Naive thymus-derived CD4-positive, alpha-beta T cell (primary cell): ENCODE measurements around the gene PARVG. TPM values are rescaled to one million over a fixed set of nuclear protein-coding genes. Genes with fewer than 3 reads are reported as not detected.

Experiments
- ATAC-seq: fragments of 150-1000 bp; cut with Tn5 transposase; 2 replicates; pipeline ENCODE4 v1.10.0; 2021; ENCODE audit warnings: mild to moderate bottlenecking, moderate library complexity
- CTCF ChIA-PET: fragments of 350-600 bp; sonication (Branson Sonifier 250); formaldehyde crosslinking; loops from one replicate; lab custom pipeline; 2021; ENCODE audit warnings: antibody characterized with exemption; lab: Charles Lee
- POLR2A ChIA-PET: fragments of 350-600 bp; sonication (Branson Sonifier 250); formaldehyde crosslinking; loops from one replicate; lab custom pipeline; 2021; ENCODE audit warnings: antibody characterized with exemption, inconsistent platforms; lab: Charles Lee
- DNase-seq, 9 donors: peaks; one replicate each; pipeline versions ENCODE4 v3.0.0 to v3.0.0-alpha.2; 2020 to 2022; ENCODE audit warnings: mixed read lengths in 1 of 9
- H3K27ac ChIP-seq: one replicate; pipeline ENCODE4 v1.7.0; 2013; ENCODE audit warnings: mild to moderate bottlenecking, low read depth, low read length, moderate library complexity
- H3K27me3 ChIP-seq, 2 donors: one replicate each; pipeline ENCODE4 v1.7.0; 2013; ENCODE audit warnings: low read length in 2 of 2, mild to moderate bottlenecking in 2 of 2, moderate library complexity in 2 of 2; ENCODE audit not compliant: control insufficient read depth in 2 of 2, insufficient read depth in 2 of 2
- H3K36me3 ChIP-seq, 3 experiments: 1 replicate in 2 of 3; 2 replicates in 1 of 3; pipeline ENCODE4 v1.7.0; 2013; ENCODE audit warnings: low read length in 3 of 3, mild to moderate bottlenecking in 3 of 3, moderate library complexity in 1 of 3; ENCODE audit not compliant: insufficient read depth in 3 of 3, control insufficient read depth in 2 of 3
- H3K4me1 ChIP-seq, 2 donors: one replicate each; pipeline ENCODE4 v1.7.0; 2013; ENCODE audit warnings: low read length in 2 of 2, mild to moderate bottlenecking in 2 of 2, moderate library complexity in 1 of 2; ENCODE audit not compliant: control insufficient read depth in 2 of 2, insufficient read depth in 2 of 2
- H3K4me3 ChIP-seq: 2 replicates; pipeline ENCODE4 v1.7.0; 2013; ENCODE audit warnings: mild to moderate bottlenecking, low read length
- H3K9me3 ChIP-seq, 3 experiments: 1 replicate in 2 of 3; 2 replicates in 1 of 3; pipeline ENCODE4 v1.7.0; 2013; ENCODE audit warnings: low read length in 3 of 3; ENCODE audit not compliant: control insufficient read depth in 2 of 3
- H3K27ac Mint-ChIP-seq, 9 donors: one replicate each; pipeline ENCODE4 v1.8.0; 2020 to 2022; ENCODE audit warnings: mixed read lengths in 9 of 9, mild to moderate bottlenecking in 8 of 9, moderate library complexity in 5 of 9, inconsistent platforms in 2 of 9
- H3K27me3 Mint-ChIP-seq, 5 donors: one replicate each; pipeline ENCODE4 v1.8.0; 2021 to 2022; ENCODE audit warnings: mixed read lengths in 5 of 5, mild to moderate bottlenecking in 1 of 5
- H3K36me3 Mint-ChIP-seq, 5 donors: one replicate each; pipeline ENCODE4 v1.8.0; 2020 to 2022; ENCODE audit warnings: mixed read lengths in 5 of 5, mild to moderate bottlenecking in 3 of 5, inconsistent platforms in 1 of 5
- H3K4me1 Mint-ChIP-seq, 7 donors: one replicate each; pipeline ENCODE4 v1.8.0; 2020 to 2022; ENCODE audit warnings: mixed read lengths in 7 of 7, mild to moderate bottlenecking in 3 of 7, inconsistent platforms in 1 of 7
- H3K4me3 Mint-ChIP-seq, 10 donors: one replicate each; pipeline ENCODE4 v1.8.0; 2020 to 2022; ENCODE audit warnings: mild to moderate bottlenecking in 10 of 10, mixed read lengths in 10 of 10, moderate library complexity in 6 of 10, inconsistent platforms in 2 of 10
- H3K9me3 Mint-ChIP-seq, 11 donors: one replicate each; pipeline ENCODE4 v1.8.0; 2020 to 2022; ENCODE audit warnings: mixed read lengths in 11 of 11, mild to moderate bottlenecking in 4 of 11, inconsistent platforms in 1 of 11, moderate library complexity in 1 of 11
- intact Hi-C, 2 donors: fragments of 100-400 bp; cut with micrococcal nuclease; formaldehyde crosslinking; loops; one replicate each; pipeline ENCODE4 v1.15.1; 2023
- polyA plus RNA-seq, 2 donors: library from polyadenylated mRNA; unstranded; fragments of 300-500 nt; fragmentation: Illumina TruSeq; gene quantifications; one replicate each; pipeline ENCODE4 v1.2.3, GENCODE V29; 2021
- total RNA-seq, 6 experiments: library from RNA in 5 of 6; stranded (reverse) in 5 of 6; gene quantifications; 1 replicate in 5 of 6; 2 replicates in 1 of 6; pipeline ENCODE4 v1.2.3 and lab custom pipeline; 2021 to 2026

The PARVG gene
- total and polyA plus RNA-seq, 7 experiments from 2014 or later, result 36.4 to 209 (median 142) TPM

DNA sequence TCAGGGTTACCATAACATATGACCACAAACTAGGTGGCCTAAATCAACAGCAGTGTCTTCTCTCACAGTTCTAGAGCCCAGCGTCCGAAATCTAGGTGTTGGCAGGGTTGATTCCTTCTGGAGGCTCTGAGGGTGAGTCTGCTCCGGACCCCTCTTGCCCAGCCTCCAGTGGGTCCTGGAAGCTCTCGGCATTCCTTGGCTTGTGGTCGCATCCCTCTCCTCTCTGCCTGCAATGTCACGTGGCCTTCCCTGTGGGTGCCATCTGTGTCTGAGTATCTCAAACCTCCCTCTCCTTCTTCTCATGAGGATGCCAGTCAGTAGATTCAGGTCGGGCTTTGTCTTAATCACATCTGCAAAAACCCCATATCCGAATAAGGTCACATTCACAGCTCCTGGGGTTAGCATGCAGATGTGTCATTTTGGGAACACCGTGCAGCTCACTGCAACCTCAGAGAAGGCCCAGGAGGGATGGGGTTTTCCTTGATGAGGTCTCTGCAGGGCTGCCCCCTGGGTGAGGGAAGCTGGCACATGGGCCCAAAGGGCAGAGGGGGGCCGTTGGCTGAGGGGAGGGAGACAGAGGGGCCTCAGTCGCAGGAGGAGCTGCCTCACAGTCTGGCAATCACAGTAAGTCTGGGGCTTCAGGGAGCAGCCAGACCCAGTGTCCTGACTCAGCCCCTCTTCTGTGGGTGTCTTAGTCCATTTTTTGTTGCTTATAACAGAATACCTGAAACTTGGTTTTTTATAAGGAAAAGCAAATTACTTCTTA is 41.2 kb downstream of the PARVG start:
- intact Hi-C loops, result no loop called here
- CTCF ChIA-PET, result no interaction called here
- Mint-ChIP-seq H3K27me3 (peaks cover 5 to 14% (median 12%) of the 10 kb centered on the region in 5 donors), H3K4me1 (peaks cover 0 to 1% (median 0%) of the 10 kb centered on the region in 7 donors), H3K4me3 (no peak overlapping the region), H3K9me3 (peaks cover 0 to 2% (median 1%) of the 10 kb centered on the region in 11 donors), H3K36me3 (peaks cover 0 to 7% (median 4%) of the 10 kb centered on the region in 5 donors), H3K27ac (no peak overlapping the region)
- H3K36me3 ChIP-seq, result no peaks in the 10 kb centered on the region
- no peak overlapping the region for H3K27ac ChIP-seq
- no peak overlapping the region for H3K4me3 ChIP-seq
- H3K9me3 ChIP-seq, result no peaks in the 10 kb centered on the region
- ATAC-seq (no peak), DNase-seq (no peak)
- no peaks in the 10 kb centered on the region for H3K27me3 ChIP-seq
- H3K4me1 ChIP-seq, result no peaks in the 10 kb centered on the region
- POLR2A ChIA-PET, result no interaction called here

GRCh38 chr22:44224166-44224565 is 43.4 kb downstream of the PARVG start:
- peaks cover 0 to 1% (median 0%) of the 10 kb centered on the region in 7 donors for H3K4me1 Mint-ChIP-seq
- ATAC-seq, result no peak
- CTCF ChIA-PET, result no interaction called here
- peaks cover 0 to 13% (median 5%) of the 10 kb centered on the region in 5 donors for H3K36me3 Mint-ChIP-seq
- H3K27ac Mint-ChIP-seq, result no peak overlapping the region
- H3K27me3 Mint-ChIP-seq, result peaks cover 8 to 21% (median 13%) of the 10 kb centered on the region in 5 donors
- Histone ChIP-seq H3K27me3 (no peaks in the 10 kb centered on the region), H3K36me3 (no peaks in the 10 kb centered on the region), H3K27ac (no peak overlapping the region), H3K9me3 (no peaks in the 10 kb centered on the region), H3K4me1 (no peaks in the 10 kb centered on the region), H3K4me3 (no peak overlapping the region)
- intact Hi-C loops, result no loop called here
- peak in 1 of 9 donors; percentile 9 for DNase-seq
- H3K9me3 Mint-ChIP-seq, result peaks cover 0 to 23% (median 8%) of the 10 kb centered on the region in 11 donors
- POLR2A ChIA-PET, result no interaction called here
- no peak overlapping the region for H3K4me3 Mint-ChIP-seq

GRCh38 chr22:44225091-44225689 is 44.5 kb downstream of the PARVG start:
- CTCF ChIA-PET, result no interaction called here
- POLR2A ChIA-PET, result no interaction called here
- Histone ChIP-seq H3K27ac (no peak overlapping the region), H3K4me1 (no peaks in the 10 kb centered on the region), H3K27me3 (no peaks in the 10 kb centered on the region), H3K4me3 (no peak overlapping the region), H3K9me3 (no peaks in the 10 kb centered on the region), H3K36me3 (no peaks in the 10 kb centered on the region)
- Mint-ChIP-seq H3K4me3 (no peak overlapping the region), H3K36me3 (peaks cover 0 to 15% (median 5%) of the 10 kb centered on the region in 5 donors), H3K27ac (no peak overlapping the region), H3K27me3 (peaks cover 12 to 23% (median 20%) of the 10 kb centered on the region in 5 donors), H3K9me3 (peaks cover 0 to 32% (median 11%) of the 10 kb centered on the region in 11 donors), H3K4me1 (peaks cover 0 to 1% (median 0%) of the 10 kb centered on the region in 7 donors)
- ATAC-seq (no peak), DNase-seq (no peak)
- intact Hi-C loops, result no loop called here

DNA sequence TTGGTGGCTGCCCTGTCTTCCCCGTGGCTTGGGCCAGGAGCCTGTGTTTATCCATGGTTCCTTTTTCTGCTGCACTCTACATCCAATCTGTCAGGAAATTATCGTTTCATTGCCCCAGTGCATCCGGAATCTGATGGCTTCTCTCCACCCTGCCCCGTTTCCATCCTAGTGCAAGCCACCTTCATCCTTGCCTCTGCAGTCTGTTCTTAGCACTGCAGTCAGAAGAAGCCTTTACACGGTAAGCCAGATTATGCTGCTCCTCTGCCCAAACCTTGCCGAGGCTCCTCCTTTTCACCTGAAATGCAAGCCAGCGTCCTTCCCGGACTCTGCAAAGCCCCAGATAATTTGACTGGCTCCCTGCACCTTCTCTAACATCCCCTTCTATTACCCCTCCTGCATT is 45.1 kb downstream of the PARVG start:
- CTCF ChIA-PET, result no interaction called here
- Mint-ChIP-seq H3K4me1 (peaks cover 0 to 1% (median 0%) of the 10 kb centered on the region in 7 donors), H3K4me3 (no peak overlapping the region)

GRCh38 chr22:44229331-44229730 is 48.6 kb downstream of the PARVG start:
- no peaks in the 10 kb centered on the region for H3K36me3 ChIP-seq
- H3K27ac ChIP-seq, result no peak overlapping the region
- DNase-seq (no peak), ATAC-seq (no peak)
- intact Hi-C loops, result no loop called here
- H3K9me3 Mint-ChIP-seq, result peaks cover 0 to 32% (median 11%) of the 10 kb centered on the region in 11 donors
- H3K4me1 Mint-ChIP-seq, result peaks cover 0 to 3% (median 0%) of the 10 kb centered on the region in 7 donors
- no peaks in the 10 kb centered on the region for H3K27me3 ChIP-seq
- peaks cover 12 to 23% (median 21%) of the 10 kb centered on the region in 5 donors for H3K27me3 Mint-ChIP-seq
- H3K4me3 Mint-ChIP-seq, result no peak overlapping the region
- no peaks in the 10 kb centered on the region for H3K9me3 ChIP-seq
- ChIA-PET CTCF (no interaction called here), POLR2A (no interaction called here)
- peaks cover 0 to 15% (median 4%) of the 10 kb centered on the region in 5 donors for H3K36me3 Mint-ChIP-seq
- no peaks in the 10 kb centered on the region for H3K4me1 ChIP-seq
- no peak overlapping the region for H3K4me3 ChIP-seq
- no peak overlapping the region for H3K27ac Mint-ChIP-seq

More for the DNA sequence above, 45.1 kb downstream of the PARVG start:
- intact Hi-C loops, result no loop called here
- Histone ChIP-seq H3K9me3 (no peaks in the 10 kb centered on the region), H3K36me3 (no peaks in the 10 kb centered on the region), H3K27me3 (no peaks in the 10 kb centered on the region), H3K27ac (no peak overlapping the region), H3K4me1 (no peaks in the 10 kb centered on the region), H3K4me3 (no peak overlapping the region)
- Mint-ChIP-seq H3K9me3 (peaks cover 0 to 32% (median 11%) of the 10 kb centered on the region in 11 donors), H3K27me3 (peaks cover 12 to 23% (median 20%) of the 10 kb centered on the region in 5 donors), H3K36me3 (peaks cover 0 to 15% (median 5%) of the 10 kb centered on the region in 5 donors), H3K27ac (no peak overlapping the region)
- ATAC-seq (no peak), DNase-seq (no peak)
- POLR2A ChIA-PET, result no interaction called here

DNA sequence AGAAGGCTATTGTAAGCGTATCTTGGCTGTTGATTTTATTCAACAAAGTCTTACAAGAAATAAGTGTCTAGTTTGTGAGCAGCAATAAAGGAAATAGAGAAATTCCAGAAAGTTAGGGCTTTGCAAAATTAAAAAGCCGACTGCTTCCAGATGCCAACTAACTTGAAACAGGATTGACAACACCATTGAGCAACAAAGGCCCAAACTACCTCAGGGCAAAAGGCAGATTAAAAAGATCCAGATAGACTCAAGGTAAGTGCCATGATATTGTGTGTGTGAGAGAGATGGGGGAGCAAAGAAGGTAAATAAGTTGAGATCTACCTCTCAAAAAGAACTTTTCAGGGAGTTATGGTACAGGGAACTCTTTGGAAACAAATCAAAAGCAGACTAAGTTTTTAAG is 49.1 kb downstream of the PARVG start:
- no peak overlapping the region for H3K4me3 Mint-ChIP-seq
- intact Hi-C loops, result no loop called here
- peaks cover 12 to 23% (median 21%) of the 10 kb centered on the region in 5 donors for H3K27me3 Mint-ChIP-seq
- Histone ChIP-seq H3K4me3 (no peak overlapping the region), H3K27ac (no peak overlapping the region), H3K4me1 (no peaks in the 10 kb centered on the region), H3K36me3 (no peaks in the 10 kb centered on the region), H3K27me3 (no peaks in the 10 kb centered on the region), H3K9me3 (no peaks in the 10 kb centered on the region)
- ChIA-PET CTCF (no interaction called here), POLR2A (no interaction called here)
- no peak for DNase-seq
- no peak overlapping the region for H3K27ac Mint-ChIP-seq
- peaks cover 0 to 3% (median 0%) of the 10 kb centered on the region in 7 donors for H3K4me1 Mint-ChIP-seq
- no peak for ATAC-seq
- H3K36me3 Mint-ChIP-seq, result peaks cover 0 to 15% (median 4%) of the 10 kb centered on the region in 5 donors
- peaks cover 0 to 32% (median 11%) of the 10 kb centered on the region in 11 donors for H3K9me3 Mint-ChIP-seq
